Activated CD4-positive, alpha-beta T cell treated with anti-CD3 and anti-CD28 coated beads for 4 hours (primary cell): ENCODE data around the gene PCDH9.

ENCODE experiments used
- DNase-seq, 2 donors: peaks; one replicate each; pipeline ENCODE4 v3.0.0-alpha.2; 2020

PCDH9 gene

GRCh38 chr13:66547685-66548084 lies 682.5 kb downstream of the PCDH9 start:
- DNase-seq: no peak

DNA sequence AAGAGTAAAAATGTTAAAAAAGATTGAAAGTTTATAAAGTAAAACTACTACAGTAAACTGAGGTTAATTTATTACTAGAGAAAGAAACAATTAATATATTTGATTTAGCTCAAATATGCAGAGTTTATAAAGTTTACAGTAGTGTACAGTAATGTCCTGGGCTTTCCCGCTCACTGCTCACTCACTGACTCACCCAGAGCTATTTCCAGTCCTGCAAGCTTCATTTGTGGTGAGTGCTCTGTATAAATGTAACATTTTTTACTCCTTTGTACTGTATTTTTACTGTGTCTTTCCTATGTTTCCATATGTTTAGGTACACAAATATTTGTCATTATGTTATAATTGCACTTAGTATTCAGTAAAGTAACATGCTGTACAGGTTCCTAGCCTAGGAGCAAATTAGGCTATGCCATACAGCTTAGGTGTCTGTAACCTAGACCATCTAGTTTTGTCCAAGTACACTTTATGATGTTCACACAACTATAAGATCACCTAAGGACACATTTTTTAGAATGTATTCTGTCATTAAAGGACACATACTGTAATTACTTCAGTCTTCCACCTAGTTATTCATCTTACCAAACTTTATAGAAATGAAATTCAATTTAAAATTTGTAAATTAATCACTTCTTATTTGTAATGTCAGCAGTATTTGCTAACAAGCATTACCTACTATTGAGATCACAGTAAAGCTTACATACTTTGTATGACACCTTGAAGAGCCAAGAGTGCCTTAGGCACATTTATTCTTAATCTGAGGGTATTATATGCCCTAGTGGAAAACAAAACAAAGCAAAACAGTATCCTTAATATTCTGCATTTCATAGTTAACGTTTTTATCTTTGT lies 683.4 kb downstream of the PCDH9 start:
- no peak for DNase-seq

DNA sequence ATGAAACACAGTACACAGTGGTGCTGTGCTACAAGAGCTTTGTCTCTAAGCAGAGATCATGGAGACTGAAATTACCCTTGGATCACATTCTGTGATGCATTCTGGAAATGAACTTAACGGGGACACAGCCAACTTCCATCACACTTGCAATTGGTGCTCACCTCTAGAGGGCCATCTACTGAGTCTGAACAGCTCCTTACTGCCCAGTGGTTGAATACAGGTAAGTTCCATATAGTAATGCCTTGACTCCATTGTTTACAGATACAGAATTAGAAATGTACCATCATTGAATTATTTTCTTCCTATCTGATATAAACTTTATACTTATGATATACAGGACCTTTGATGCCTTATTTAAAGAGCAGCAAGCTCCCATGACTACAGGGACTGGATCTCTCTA lies 686.4 kb downstream of the PCDH9 start:
- DNase-seq: no peak

DNA sequence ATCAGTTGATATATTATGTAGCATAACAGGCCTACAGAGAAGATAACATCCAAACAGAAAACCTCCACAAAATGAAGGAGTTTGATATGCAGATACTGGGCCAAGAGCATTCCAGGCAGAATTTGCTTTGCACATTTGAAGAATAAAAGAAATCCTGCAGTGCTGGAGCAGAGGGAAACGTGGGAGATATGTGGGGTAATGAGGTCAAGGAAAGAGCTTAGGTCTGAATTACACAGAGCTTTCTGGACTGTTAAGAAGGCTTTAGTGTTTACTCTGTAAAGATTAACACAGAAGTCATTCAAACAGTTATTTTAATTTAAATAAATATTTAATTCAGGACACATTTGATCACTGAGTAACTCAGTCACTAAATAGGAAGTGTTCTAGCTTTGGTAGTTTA lies 692.7 kb downstream of the PCDH9 start:
- no peak for DNase-seq

DNA sequence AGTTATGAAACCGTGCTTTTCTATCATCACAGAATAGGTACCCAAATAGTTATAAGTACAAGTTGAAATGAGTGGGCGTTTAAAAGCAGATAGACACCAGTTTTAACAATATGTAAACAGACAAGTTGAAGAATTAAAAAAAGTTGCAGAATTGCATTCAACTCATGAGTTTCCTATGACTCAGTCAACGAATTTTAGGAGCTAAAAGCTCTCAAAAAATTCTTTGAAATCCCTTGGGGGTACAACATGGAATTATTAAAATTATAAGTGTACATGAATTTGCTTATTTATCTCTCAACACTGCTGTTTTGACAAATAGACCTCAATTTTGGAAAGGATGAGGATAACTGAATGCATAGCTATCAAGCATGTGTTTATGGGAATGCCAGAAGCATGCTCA lies 693.4 kb downstream of the PCDH9 start:
- no peak for DNase-seq

DNA sequence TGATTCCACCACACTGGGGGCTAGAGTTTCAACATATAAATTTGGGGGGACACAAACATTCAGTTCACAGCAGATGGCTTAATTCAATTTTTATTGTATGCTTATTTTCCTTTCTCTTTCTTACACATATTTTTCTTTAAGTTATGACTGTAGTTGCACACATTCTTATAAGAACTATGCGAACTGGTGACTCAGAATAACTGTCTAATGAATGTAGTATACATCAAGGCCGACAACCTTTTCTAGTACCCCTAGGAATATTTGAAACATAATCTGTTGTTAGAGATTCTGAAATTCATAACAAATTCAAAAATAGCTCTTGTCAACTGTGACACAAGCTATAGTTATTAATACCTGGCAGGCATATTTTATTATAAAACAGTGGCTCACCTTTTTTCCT lies 695.6 kb downstream of the PCDH9 start:
- DNase-seq: no peak

- DNase-seq: no peak
These were observed 697.3 kb downstream of the PCDH9 start for GRCh38 chr13:66532845-66533244.

DNA sequence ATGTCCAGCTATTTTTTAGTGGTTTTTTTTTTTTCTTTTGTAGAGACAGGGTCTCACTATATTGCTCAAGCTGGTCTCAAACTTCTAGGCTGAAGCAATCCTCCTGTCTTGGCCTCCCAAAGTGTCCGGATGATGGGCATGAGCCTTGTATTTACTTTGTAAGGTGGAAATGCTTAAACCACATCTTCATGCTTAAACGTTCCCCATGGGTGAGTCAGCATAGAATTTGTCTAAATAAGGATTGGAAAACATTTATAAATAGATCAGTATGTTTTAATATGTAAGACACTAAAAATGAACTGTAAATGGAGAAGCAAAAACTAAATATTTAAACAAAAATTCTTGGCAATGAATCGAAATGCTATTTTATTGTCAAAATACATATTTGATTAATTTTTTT lies 698.0 kb downstream of the PCDH9 start:
- no peak for DNase-seq

DNA sequence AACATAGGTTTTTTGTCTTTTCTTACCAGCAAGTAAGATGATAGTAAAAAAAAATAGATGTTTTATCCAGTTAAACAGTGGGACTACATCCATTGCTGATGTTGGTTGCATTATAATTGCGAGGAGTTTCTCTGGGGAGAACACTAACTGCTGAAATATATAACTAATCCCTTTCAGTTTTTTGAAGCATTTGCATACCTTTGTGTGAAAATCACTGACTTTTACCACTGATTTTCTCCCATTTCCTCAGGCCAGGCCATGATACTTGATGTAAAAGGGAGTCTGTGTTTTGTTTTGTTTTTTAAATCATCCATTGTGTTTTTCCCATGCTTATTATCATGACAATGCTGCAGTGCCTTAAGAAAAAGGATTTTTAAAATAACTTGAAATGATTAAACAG lies 699.5 kb downstream of the PCDH9 start:
- no peak for DNase-seq

- no peak for DNase-seq
These were observed 700.0 kb downstream of the PCDH9 start for GRCh38 chr13:66530158-66530557.

- DNase-seq: no peak
These were observed 701.1 kb downstream of the PCDH9 start for GRCh38 chr13:66528944-66529576.

GRCh38 chr13:66528180-66528579 lies 702.0 kb downstream of the PCDH9 start:
- no peak for DNase-seq

- no peak for DNase-seq
These were observed 709.4 kb downstream of the PCDH9 start for GRCh38 chr13:66520511-66521355.

DNA sequence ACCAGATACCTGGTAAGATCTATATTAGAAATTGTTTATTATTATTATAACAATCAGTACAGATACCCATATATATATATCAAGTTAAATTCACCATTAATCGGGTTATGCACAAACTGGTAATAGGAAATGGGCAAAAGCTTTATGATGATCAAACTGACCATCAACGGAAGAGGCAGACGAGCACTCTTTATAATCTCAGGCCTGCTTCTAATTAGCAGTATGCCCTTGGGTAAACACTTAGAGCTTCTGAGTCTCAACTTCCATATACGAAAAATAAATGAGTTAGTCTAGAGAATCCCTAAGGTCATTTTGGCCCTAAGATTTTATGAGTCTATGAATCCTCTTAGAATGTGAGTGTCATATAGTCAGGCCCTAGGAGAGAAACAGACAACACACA lies 710.9 kb downstream of the PCDH9 start:
- DNase-seq: no peak

DNA sequence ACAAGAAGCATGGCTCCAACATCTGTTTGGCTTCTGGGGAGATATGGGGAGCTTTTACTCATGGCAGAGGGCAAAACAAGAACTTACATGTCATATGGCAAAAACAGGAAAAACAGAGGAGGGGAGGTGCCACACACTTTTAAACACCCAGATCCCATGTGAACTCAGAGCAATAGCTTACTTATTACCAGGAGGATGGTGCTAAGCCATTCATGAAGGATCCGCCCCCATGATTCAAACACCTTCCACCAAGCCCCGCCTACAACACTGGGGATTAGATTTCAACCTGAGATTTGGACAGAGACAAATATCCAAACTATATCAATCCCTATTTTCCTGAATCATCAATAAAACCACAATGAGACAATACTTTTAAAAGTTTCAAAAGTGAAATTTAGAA lies 712.1 kb downstream of the PCDH9 start:
- no peak for DNase-seq

DNA sequence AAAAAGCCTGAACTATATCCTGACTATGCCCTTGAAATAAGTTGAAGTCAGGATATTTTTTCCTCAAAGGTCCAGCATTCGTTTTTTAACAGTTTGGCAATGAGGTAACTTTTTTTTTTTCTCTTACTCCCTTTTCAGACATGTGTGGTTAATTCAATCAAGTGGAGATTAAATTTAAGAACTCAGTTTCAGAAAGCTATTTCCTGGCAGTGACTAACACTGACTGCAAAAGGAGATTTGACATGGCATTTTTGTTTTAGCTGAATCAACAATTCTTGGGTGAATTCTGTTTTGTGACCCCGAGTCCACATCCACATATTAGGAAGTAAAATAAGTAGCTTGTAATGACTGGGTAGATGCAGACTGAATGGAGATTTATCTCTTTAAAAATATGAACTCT lies 716.4 kb downstream of the PCDH9 start:
- no peak for DNase-seq

DNA sequence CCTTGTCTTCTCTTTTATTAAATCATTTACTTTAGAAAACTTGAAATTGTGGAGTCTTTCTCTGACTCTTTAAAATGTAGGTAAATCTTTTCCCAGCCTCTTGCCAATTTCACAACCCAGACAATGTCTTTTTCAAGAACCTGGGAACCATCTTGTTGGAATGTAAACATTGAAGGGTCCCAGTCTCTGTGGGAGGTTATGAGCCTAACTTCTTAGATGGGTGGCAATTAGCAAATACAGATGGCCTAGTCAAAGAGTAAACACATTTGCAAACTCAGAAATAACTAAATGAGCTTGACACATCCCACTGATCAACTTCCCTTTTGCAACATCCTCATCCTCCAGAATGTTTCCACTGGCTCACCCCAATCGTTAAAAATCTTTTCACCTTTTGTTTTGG lies 721.0 kb downstream of the PCDH9 start:
- DNase-seq: no peak

GRCh38 chr13:66508153-66508909 lies 721.8 kb downstream of the PCDH9 start:
- no peak for DNase-seq

- no peak for DNase-seq
These were observed 723.2 kb downstream of the PCDH9 start for GRCh38 chr13:66506979-66507378.

DNA sequence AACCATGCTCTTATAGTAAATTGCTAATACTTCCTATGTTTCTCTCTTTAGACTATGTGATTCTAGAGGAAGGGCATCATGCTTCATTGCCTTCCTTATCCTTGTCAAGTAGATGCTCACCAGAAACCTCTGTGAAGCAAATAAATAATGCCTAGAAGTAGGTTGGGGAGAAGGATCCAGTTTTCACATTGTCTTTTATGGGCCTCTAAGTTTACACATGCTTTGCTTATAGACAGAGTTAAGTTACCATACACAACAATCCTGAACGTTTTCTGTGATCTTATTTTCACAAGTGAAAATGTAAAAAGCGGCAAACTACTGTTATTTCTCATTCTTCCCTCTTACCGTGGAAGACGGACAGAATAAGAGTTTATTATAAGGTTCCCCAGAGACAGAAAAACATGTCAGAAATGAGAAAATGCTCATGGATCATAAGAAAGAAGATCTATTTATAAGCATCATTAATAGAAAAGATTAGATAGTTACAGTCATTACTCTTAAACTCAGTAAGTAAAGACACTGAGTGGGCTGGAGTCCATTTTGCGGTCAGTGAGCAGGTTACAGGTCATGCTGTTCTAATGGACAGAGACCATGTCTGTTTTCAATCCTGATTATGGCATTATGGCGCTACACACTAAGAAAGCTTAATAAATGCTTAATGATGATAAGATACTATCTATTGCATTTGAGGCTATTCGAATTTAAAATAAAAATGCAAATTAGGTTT lies 723.9 kb downstream of the PCDH9 start:
- no peak for DNase-seq

- DNase-seq: no peak
These were observed 726.2 kb downstream of the PCDH9 start for GRCh38 chr13:66503890-66504289.

- no peak for DNase-seq
These were observed 729.0 kb downstream of the PCDH9 start for GRCh38 chr13:66501181-66501580.
